ENCODE measurements around the gene MAT2A. TPM values are rescaled to one million over a fixed set of nuclear protein-coding genes. Genes with fewer than 3 reads are reported as not detected.
A peak's percentile ranks its signal among the peaks of the same experiment; 100 is the strongest.
"Not testable (repeated sequence)": the region's sequence is repeated elsewhere in the genome, so short reads cannot be mapped to it uniquely, and the experiment has no call there.

MAT2A gene
- polyA plus RNA-seq, 1 experiment, result 409 TPM

DNA sequence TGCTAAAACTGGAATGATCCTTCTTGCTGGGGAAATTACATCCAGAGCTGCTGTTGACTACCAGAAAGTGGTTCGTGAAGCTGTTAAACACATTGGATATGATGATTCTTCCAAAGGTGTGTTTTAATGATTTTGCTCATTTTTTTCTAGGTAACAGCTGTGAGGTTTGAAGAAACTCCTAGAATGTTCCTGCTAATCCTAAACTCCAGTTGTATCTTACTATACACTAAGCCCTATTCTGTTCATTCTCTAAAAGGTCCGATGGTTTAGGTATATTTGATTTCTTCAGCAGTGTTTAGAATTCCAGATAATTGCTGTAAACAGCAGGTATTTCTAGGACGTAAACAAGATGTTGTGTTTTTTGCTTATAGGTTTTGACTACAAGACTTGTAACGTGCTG lies 2.3 kb downstream of the MAT2A start:
- Histone ChIP-seq H3K27ac (ENCODE audit: low read depth, low read length) (no peak overlapping the region), H3K9me3 (ENCODE audit: control insufficient read depth, insufficient read depth, low read length) (no peaks in the 10 kb centered on the region; the same call in 1 of the 2 replicates), H3K27me3 (ENCODE audit: control insufficient read depth, insufficient read depth, low read length) (no peaks in the 10 kb centered on the region), H3K4me3 (ENCODE audit: low read depth, low read length) (peak overlapping the region; percentile 100)
- POLR2A ChIA-PET, result interaction anchor here (1.4 to 5.0 kb wide), 6 partner anchors 8 to 120 kb away, joined by 3 to 172 read pairs (median 44); partner anchors contain the start of gene SH2D6
- no peak for DNase-seq (ENCODE audit: low read depth, low spot score)
- TF ChIP-seq, protein P1, sequence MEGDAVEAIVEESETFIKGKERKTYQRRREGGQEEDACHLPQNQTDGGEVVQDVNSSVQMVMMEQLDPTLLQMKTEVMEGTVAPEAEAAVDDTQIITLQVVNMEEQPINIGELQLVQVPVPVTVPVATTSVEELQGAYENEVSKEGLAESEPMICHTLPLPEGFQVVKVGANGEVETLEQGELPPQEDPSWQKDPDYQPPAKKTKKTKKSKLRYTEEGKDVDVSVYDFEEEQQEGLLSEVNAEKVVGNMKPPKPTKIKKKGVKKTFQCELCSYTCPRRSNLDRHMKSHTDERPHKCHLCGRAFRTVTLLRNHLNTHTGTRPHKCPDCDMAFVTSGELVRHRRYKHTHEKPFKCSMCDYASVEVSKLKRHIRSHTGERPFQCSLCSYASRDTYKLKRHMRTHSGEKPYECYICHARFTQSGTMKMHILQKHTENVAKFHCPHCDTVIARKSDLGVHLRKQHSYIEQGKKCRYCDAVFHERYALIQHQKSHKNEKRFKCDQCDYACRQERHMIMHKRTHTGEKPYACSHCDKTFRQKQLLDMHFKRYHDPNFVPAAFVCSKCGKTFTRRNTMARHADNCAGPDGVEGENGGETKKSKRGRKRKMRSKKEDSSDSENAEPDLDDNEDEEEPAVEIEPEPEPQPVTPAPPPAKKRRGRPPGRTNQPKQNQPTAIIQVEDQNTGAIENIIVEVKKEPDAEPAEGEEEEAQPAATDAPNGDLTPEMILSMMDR (IDR thresholded peaks at IDR 0.05; ENCODE audit: low read depth, low read length), result no peak
- CTCF ChIA-PET, result interaction anchor here (3.1 to 7.2 kb wide), 2 partner anchors 10 to 122 kb away, joined by 13 to 53 read pairs; partner anchors contain the start of gene SH2D6

DNA sequence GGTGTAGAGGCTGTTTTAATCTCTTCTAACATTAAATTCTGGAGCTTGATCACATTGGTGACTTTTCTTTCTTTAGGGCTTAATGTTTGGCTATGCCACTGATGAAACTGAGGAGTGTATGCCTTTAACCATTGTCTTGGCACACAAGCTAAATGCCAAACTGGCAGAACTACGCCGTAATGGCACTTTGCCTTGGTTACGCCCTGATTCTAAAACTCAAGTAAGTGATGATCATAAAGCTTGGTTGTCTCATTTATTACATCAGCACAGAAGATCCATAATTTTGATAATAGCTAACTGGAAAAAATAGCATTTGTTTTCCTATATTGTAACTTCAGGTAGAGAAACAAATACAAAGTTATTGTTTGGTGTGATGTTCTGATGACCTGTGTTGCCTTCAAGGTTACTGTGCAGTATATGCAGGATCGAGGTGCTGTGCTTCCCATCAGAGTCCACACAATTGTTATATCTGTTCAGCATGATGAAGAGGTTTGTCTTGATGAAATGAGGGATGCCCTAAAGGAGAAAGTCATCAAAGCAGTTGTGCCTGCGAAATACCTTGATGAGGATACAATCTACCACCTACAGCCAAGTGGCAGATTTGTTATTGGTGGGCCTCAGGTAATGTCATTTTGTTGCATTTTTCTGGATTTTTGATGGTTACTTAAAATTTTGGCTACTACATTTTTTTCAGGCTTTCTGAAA lies 2.9 kb downstream of the MAT2A start:
- no peak overlapping the region for H3K27ac ChIP-seq (ENCODE audit: low read depth, low read length)
- H3K27me3 ChIP-seq (ENCODE audit: control insufficient read depth, insufficient read depth, low read length), result no peaks in the 10 kb centered on the region
- no peak for DNase-seq (ENCODE audit: low read depth, low spot score)
- H3K4me3 ChIP-seq (ENCODE audit: low read depth, low read length), result peak overlapping the region; percentile 100
- TF ChIP-seq, protein P1 (IDR thresholded peaks at IDR 0.05; ENCODE audit: low read depth, low read length), result no peak
- no peaks in the 10 kb centered on the region; the same call in 1 of the 2 replicates for H3K9me3 ChIP-seq (ENCODE audit: control insufficient read depth, insufficient read depth, low read length)
- ChIA-PET CTCF (interaction anchor here (3.1 to 7.2 kb wide), 2 partner anchors 9 to 123 kb away, joined by 13 to 53 read pairs; partner anchors contain the start of gene SH2D6), POLR2A (interaction anchor here (1.4 to 5.0 kb wide), 5 partner anchors 8 to 121 kb away, joined by 7 to 172 read pairs (median 81); partner anchors contain the start of gene SH2D6)

DNA sequence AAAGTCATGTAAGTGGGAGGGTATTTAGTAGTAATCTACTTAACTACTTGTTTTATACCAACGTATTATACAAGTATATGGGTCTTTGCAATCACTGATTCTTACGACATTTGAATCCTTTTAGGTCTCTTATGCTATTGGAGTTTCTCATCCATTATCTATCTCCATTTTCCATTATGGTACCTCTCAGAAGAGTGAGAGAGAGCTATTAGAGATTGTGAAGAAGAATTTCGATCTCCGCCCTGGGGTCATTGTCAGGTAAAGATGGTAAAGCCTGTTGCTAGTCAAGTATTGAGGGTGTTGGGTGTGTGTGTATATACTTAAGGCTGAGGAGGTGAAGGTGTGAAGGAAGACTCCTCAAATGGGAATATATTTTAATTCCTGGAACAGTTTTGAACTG lies 3.8 kb downstream of the MAT2A start:
- no peak for DNase-seq (ENCODE audit: low read depth, low spot score)
- Histone ChIP-seq H3K9me3 (ENCODE audit: control insufficient read depth, insufficient read depth, low read length) (no peaks in the 10 kb centered on the region; the same call in 1 of the 2 replicates), H3K27me3 (ENCODE audit: control insufficient read depth, insufficient read depth, low read length) (no peaks in the 10 kb centered on the region), H3K4me3 (ENCODE audit: low read depth, low read length) (peak overlapping the region; percentile 100), H3K27ac (ENCODE audit: low read depth, low read length) (no peak overlapping the region)
- POLR2A ChIA-PET, result no interaction called here
- CTCF ChIA-PET, result interaction anchor here (0.8 to 7.2 kb wide), 3 partner anchors 8 to 186 kb away, joined by 3 to 53 read pairs (median 13); partner anchors contain the start of gene SH2D6
- TF ChIP-seq, protein P1 (IDR thresholded peaks at IDR 0.05; ENCODE audit: low read depth, low read length), result no peak

DNA sequence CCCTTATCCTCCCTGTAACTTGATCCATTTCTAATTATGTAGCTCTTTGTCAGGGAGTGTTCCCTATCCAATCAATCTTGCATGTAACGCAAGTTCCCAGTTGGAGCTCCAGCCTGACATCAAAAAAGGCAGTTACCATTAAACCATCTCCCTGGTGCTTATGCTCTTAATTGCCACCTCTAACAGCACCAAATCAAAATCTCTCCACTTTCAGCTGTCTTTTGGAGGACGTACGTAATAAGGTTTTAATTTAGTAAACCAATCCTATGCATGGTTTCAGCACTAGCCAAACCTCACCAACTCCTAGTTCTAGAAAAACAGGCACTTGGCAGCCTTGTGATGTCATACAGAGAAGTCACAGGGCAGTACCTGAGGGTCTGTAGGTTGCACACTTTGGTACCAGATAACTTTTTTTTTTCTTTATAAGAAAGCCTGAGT lies 5.3 kb downstream of the MAT2A start:
- CTCF ChIA-PET, result interaction anchor here (2.3 kb wide), 1 partner anchor 124 kb away, joined by 14 read pairs; no protein-coding TSS in a partner anchor

DNA sequence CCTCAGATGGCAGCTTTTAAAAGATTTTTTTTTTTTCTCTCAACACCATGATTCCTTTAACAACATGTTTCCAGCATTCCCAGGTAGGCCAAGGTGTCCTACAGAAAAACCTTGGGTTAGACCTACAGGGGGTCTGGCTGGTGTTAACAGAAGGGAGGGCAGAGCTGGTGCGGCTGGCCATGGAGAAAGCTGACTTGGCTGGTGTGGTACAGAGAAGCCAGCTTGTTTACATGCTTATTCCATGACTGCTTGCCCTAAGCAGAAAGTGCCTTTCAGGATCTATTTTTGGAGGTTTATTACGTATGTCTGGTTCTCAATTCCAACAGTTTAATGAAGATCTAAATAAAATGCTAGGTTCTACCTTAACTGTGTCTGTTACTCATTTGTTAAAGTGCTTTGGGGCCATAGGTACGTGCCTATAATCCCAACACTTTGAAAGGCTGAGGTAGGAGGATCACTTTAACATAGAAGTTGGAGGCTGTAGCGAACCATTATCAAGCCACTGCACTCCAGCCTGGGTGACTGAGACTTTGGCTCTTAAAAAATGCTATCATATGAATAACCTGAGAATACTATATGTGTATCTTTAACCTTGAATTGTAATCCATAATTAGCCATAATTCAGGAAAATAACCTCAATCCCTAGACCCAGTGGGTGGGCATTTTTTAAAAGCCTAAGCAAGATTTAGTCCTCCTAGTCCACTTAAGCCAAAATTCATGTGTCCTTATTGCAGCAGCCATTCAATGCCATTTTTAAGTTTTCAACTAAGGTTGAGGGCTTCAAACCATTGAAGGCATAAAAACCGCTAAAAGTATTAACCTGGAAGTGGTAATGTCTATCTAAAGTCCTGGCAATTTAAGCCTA lies 6.2 kb downstream of the MAT2A start:
- not testable (repeated sequence) for H3K27me3 ChIP-seq (ENCODE audit: control insufficient read depth, insufficient read depth, low read length); DNase-seq (ENCODE audit: low read depth, low spot score); H3K27ac ChIP-seq (ENCODE audit: low read depth, low read length); H3K9me3 ChIP-seq (ENCODE audit: control insufficient read depth, insufficient read depth, low read length); H3K4me3 ChIP-seq (ENCODE audit: low read depth, low read length)
- CTCF ChIA-PET, result interaction anchor here (2.3 kb wide), 1 partner anchor 125 kb away, joined by 14 read pairs; no protein-coding TSS in a partner anchor
- POLR2A ChIA-PET, result interaction anchor here (0.8 to 1.8 kb wide), 5 partner anchors 12 to 128 kb away, joined by 3 to 12 read pairs (median 4); no protein-coding TSS in a partner anchor

More for the DNA sequence above, 5.3 kb downstream of the MAT2A start:
- H3K27me3 ChIP-seq (ENCODE audit: control insufficient read depth, insufficient read depth, low read length); H3K9me3 ChIP-seq (ENCODE audit: control insufficient read depth, insufficient read depth, low read length); DNase-seq (ENCODE audit: low read depth, low spot score); H3K4me3 ChIP-seq (ENCODE audit: low read depth, low read length): not testable (repeated sequence)
- POLR2A ChIA-PET, result interaction anchor here (1.5 kb wide), 1 partner anchor 123 kb away, joined by 4 read pairs; no protein-coding TSS in a partner anchor
- peak overlapping the region; percentile 22 for H3K27ac ChIP-seq (ENCODE audit: low read depth, low read length)

Data from AG04450 (cell line).